Stimulated activated CD8-positive, alpha-beta memory T cell treated with anti-CD3 and anti-CD28 coated beads, Interleukin-12 subunit alpha, Interleukin-12 subunit beta, amount 100 ng/mL, for 1 hour (primary cell): ENCODE measurements around the gene ENTREP3.
"Not testable (repeated sequence)": the region's sequence is repeated elsewhere in the genome, so short reads cannot be mapped to it uniquely, and the experiment has no call there.

Experiments used
- DNase-seq: peaks from one replicate; pipeline ENCODE4 v3.0.0-alpha.2; 2020; ENCODE audit warnings: low read depth

ENTREP3 gene

GRCh38 chr1:155255243-155256007, at the start of gene ENTREP3:
Gene ENTREP3 (minus strand): TSS chr1:155255483. CDS start chr1:155254877, 606 bp downstream.
- DNase-seq, result peak; percentile 49

- DNase-seq, result no peak
Measured at GRCh38 chr1:155304558-155305063, 49.3 kb upstream of the ENTREP3 start.

- no peak for DNase-seq
Measured at GRCh38 chr1:155301342-155301841, 46.1 kb upstream of the ENTREP3 start, which contains the start of gene PKLR. Gene PKLR (minus strand): TSS chr1:155301438. CDS start chr1:155301395, 43 bp downstream.

GRCh38 chr1:155300553-155301329, 45.5 kb upstream of the ENTREP3 start:
- no peak for DNase-seq

GRCh38 chr1:155300024-155300423, 44.7 kb upstream of the ENTREP3 start:
- no peak for DNase-seq

- no peak for DNase-seq
Measured at GRCh38 chr1:155297384-155297783, 42.1 kb upstream of the ENTREP3 start.

GRCh38 chr1:155296661-155297060, 41.4 kb upstream of the ENTREP3 start:
- DNase-seq, result no peak

GRCh38 chr1:155295942-155296267, 40.6 kb upstream of the ENTREP3 start:
- DNase-seq, result no peak

GRCh38 chr1:155295183-155295941, 40.1 kb upstream of the ENTREP3 start:
- no peak for DNase-seq

GRCh38 chr1:155294520-155295182, 39.4 kb upstream of the ENTREP3 start:
- DNase-seq, result no peak

- no peak for DNase-seq
Measured at GRCh38 chr1:155293086-155293749, 37.9 kb upstream of the ENTREP3 start.

- DNase-seq, result not testable (repeated sequence)
Measured at GRCh38 chr1:155291006-155291405, 35.7 kb upstream of the ENTREP3 start.

GRCh38 chr1:155287987-155288543, 32.8 kb upstream of the ENTREP3 start:
- DNase-seq, result no peak

- no peak for DNase-seq
Measured at GRCh38 chr1:155286544-155286943, 31.3 kb upstream of the ENTREP3 start.

- no peak for DNase-seq
Measured at GRCh38 chr1:155285631-155286044, 30.4 kb upstream of the ENTREP3 start.

- no peak for DNase-seq
Measured at GRCh38 chr1:155285063-155285462, 29.8 kb upstream of the ENTREP3 start.

- DNase-seq, result no peak
Measured at GRCh38 chr1:155284476-155284875, 29.2 kb upstream of the ENTREP3 start.

GRCh38 chr1:155282488-155283091, 27.3 kb upstream of the ENTREP3 start:
- DNase-seq, result no peak

GRCh38 chr1:155279268-155279667, 24.0 kb upstream of the ENTREP3 start:
- no peak for DNase-seq

- DNase-seq, result no peak
Measured at GRCh38 chr1:155278689-155279160, 23.4 kb upstream of the ENTREP3 start.
